ENCODE data around the gene UBAC1.

GRCh38 chr9:135948968-135949367 is 12.2 kb downstream of the UBAC1 start:
- TF ChIP-seq EZH2 (IDR thresholded peaks at IDR 0.05; ENCODE audit: borderline replicate concordance, low read depth, low read length) = no peak
- no peak for TF ChIP-seq NKRF (IDR thresholded peaks at IDR 0.05; ENCODE audit: borderline replicate concordance)
- TF ChIP-seq POLR2A (conservative IDR thresholded peaks at IDR 0.05) = no peak
- no peak for TF ChIP-seq AFF4 (CRISPR knock-in tag; IDR thresholded peaks at IDR 0.05)
- no peak for TF ChIP-seq DPF2 (IDR thresholded peaks at IDR 0.05)
- TF ChIP-seq TCF7L2 (IDR thresholded peaks at IDR 0.05; ENCODE audit: low read depth, low read length) = no peak
- TF ChIP-seq EP300 (IDR thresholded peaks at IDR 0.05; ENCODE audit: low read length) = no peak
- TF ChIP-seq RBM34 (IDR thresholded peaks at IDR 0.05; ENCODE audit: borderline replicate concordance, insufficient read depth, low read length) = no peak
- no peak for TF ChIP-seq ADNP (tag; IDR thresholded peaks at IDR 0.05)
- TF ChIP-seq JUNB (CRISPR knock-in tag; conservative IDR thresholded peaks at IDR 0.05) = no peak
- no peak for TF ChIP-seq CTCF (IDR thresholded peaks at IDR 0.05 in 2 of 3, conservative IDR thresholded peaks at IDR 0.05 in 1 of 3; ENCODE audit: insufficient read depth in 2 of 3, low read depth in 1 of 3, low read length in 3 of 3)
